ENCODE results near the gene MAP4K4. TPM values are rescaled to one million over a fixed set of nuclear protein-coding genes. Genes with fewer than 3 reads are reported as not detected.

Gene MAP4K4
- total RNA-seq, 1 donor from 2014 or later, result 68.4 TPM

GRCh38 chr2:101808006-101808562 lies 110.6 kb downstream of the MAP4K4 start:
- no peak for TF ChIP-seq CTCF (IDR thresholded peaks at IDR 0.05)
- H3K9me3 ChIP-seq, result no peaks in the 10 kb centered on the region
- no peaks in the 10 kb centered on the region for H3K27me3 ChIP-seq (ENCODE audit: low read depth)
- intact Hi-C loops (cut with DNase I), result no loop called here
- DNase-seq, result no peak
- H3K27ac ChIP-seq, result no peak overlapping the region
- H3K36me3 ChIP-seq, result no peaks in the 10 kb centered on the region
- peaks cover 42% of the 10 kb centered on the region for H3K4me1 ChIP-seq
- ATAC-seq, result no peak
- H3K4me3 ChIP-seq, result no peak overlapping the region

GRCh38 chr2:101809698-101810097 lies 112.2 kb downstream of the MAP4K4 start:
- Histone ChIP-seq H3K4me3 (no peak overlapping the region), H3K27ac (no peak overlapping the region), H3K36me3 (no peaks in the 10 kb centered on the region), H3K4me1 (peaks cover 27% of the 10 kb centered on the region), H3K27me3 (ENCODE audit: low read depth) (no peaks in the 10 kb centered on the region), H3K9me3 (no peaks in the 10 kb centered on the region)
- intact Hi-C loops (cut with DNase I), result no loop called here
- ATAC-seq (no peak), DNase-seq (no peak)
- TF ChIP-seq CTCF (IDR thresholded peaks at IDR 0.05), result no peak

- no peaks in the 10 kb centered on the region for H3K36me3 ChIP-seq
- no peaks in the 10 kb centered on the region for H3K27me3 ChIP-seq (ENCODE audit: low read depth)
- no peak overlapping the region for H3K27ac ChIP-seq
- no peak overlapping the region for H3K4me3 ChIP-seq
- intact Hi-C loops (cut with DNase I), result no loop called here
- peaks cover 24% of the 10 kb centered on the region for H3K4me1 ChIP-seq
- H3K9me3 ChIP-seq, result no peaks in the 10 kb centered on the region
- ATAC-seq, result no peak
- DNase-seq, result no peak
- TF ChIP-seq CTCF (IDR thresholded peaks at IDR 0.05), result no peak
Measured at GRCh38 chr2:101811226-101812015, 113.9 kb downstream of the MAP4K4 start.

- no peak for DNase-seq
- H3K4me1 ChIP-seq, result peaks cover 19% of the 10 kb centered on the region
- intact Hi-C loops (cut with DNase I), result no loop called here
- H3K36me3 ChIP-seq, result no peaks in the 10 kb centered on the region
- ATAC-seq, result no peak
- TF ChIP-seq CTCF (IDR thresholded peaks at IDR 0.05), result no peak
- H3K4me3 ChIP-seq, result no peak overlapping the region
- H3K27me3 ChIP-seq (ENCODE audit: low read depth), result no peaks in the 10 kb centered on the region
- no peaks in the 10 kb centered on the region for H3K9me3 ChIP-seq
- no peak overlapping the region for H3K27ac ChIP-seq
Measured at GRCh38 chr2:101812226-101812625, 114.7 kb downstream of the MAP4K4 start.

- intact Hi-C loops (cut with DNase I), result no loop called here
- H3K9me3 ChIP-seq, result no peaks in the 10 kb centered on the region
- no peaks in the 10 kb centered on the region for H3K27me3 ChIP-seq (ENCODE audit: low read depth)
- no peak for TF ChIP-seq CTCF (IDR thresholded peaks at IDR 0.05)
- ATAC-seq, result no peak
- peaks cover 32% of the 10 kb centered on the region for H3K4me1 ChIP-seq
- no peak overlapping the region for H3K4me3 ChIP-seq
- H3K36me3 ChIP-seq, result no peaks in the 10 kb centered on the region
- H3K27ac ChIP-seq, result no peak overlapping the region
- no peak for DNase-seq
Measured at GRCh38 chr2:101814752-101815151, 117.2 kb downstream of the MAP4K4 start.

Data from lower lobe of right lung (tissue), 2 donors.